Measurements from ENCODE around the gene ZNF366.

Gene ZNF366

GRCh38 chr5:72402381-72402890 lies 104.8 kb downstream of the ZNF366 start:
- DNase-seq, result no peak

GRCh38 chr5:72400950-72401349 lies 106.3 kb downstream of the ZNF366 start:
- DNase-seq, result no peak

- DNase-seq, result no peak
Measured at GRCh38 chr5:72397836-72398235, 109.4 kb downstream of the ZNF366 start.

GRCh38 chr5:72394688-72395087 lies 112.5 kb downstream of the ZNF366 start:
- no peak for DNase-seq

- no peak for DNase-seq
Measured at GRCh38 chr5:72393052-72393451, 114.2 kb downstream of the ZNF366 start.
